HUDEP-2 (cell line): ENCODE measurements around the gene LAX1.
"Not testable (repeated sequence)": the region's sequence is repeated elsewhere in the genome, so short reads cannot be mapped to it uniquely, and the experiment has no call there.

ENCODE experiments used
- DNase-seq, 76 experiments: peaks; one replicate each; lab custom pipeline; 2025; ENCODE audit not compliant: unreplicated experiment in 76 of 76; lab: John Stamatoyannopoulos, UW

Gene LAX1

GRCh38 chr1:203765029-203765837, at the start of gene LAX1:
Gene LAX1, plus strand, starts transcription at chr1:203765183. Its CDS starts 383 bp downstream, at chr1:203765566.
- DNase-seq: no peak

GRCh38 chr1:203717120-203717519, 47.9 kb upstream of the LAX1 start:
- no peak for DNase-seq

GRCh38 chr1:203720242-203720641, 44.7 kb upstream of the LAX1 start:
- no peak for DNase-seq

- no peak for DNase-seq
These were observed 42.1 kb upstream of the LAX1 start for GRCh38 chr1:203722909-203723308.

GRCh38 chr1:203726417-203726867, 38.5 kb upstream of the LAX1 start:
- peak in 74 of 76 experiments; percentile 15 to 95 (median 71) for DNase-seq

GRCh38 chr1:203733009-203733863, 31.7 kb upstream of the LAX1 start:
- DNase-seq: peak in 1 of 76 experiments; percentile 2

- no peak for DNase-seq
These were observed 22.5 kb upstream of the LAX1 start for GRCh38 chr1:203742436-203742835.

- no peak for DNase-seq
These were observed 21.9 kb upstream of the LAX1 start for GRCh38 chr1:203743091-203743571.

- no peak for DNase-seq
These were observed 20.7 kb upstream of the LAX1 start for GRCh38 chr1:203744075-203744972.

GRCh38 chr1:203746281-203746680, 18.7 kb upstream of the LAX1 start:
- no peak for DNase-seq

- DNase-seq: no peak
These were observed 13.9 kb upstream of the LAX1 start for GRCh38 chr1:203751051-203751450.

- DNase-seq: not testable (repeated sequence)
These were observed 13.2 kb upstream of the LAX1 start for GRCh38 chr1:203751618-203752361.

GRCh38 chr1:203754455-203754864, 10.5 kb upstream of the LAX1 start:
- no peak for DNase-seq

- no peak for DNase-seq
These were observed 8.9 kb upstream of the LAX1 start for GRCh38 chr1:203756036-203756435.

- DNase-seq: not testable (repeated sequence)
These were observed 6.2 kb upstream of the LAX1 start for GRCh38 chr1:203758749-203759148.

GRCh38 chr1:203760506-203760905, 4.5 kb upstream of the LAX1 start:
- DNase-seq: no peak

GRCh38 chr1:203761958-203762357, 3.0 kb upstream of the LAX1 start:
- peak in 5 of 76 experiments; percentile 7 to 20 (median 13) for DNase-seq

GRCh38 chr1:203763505-203763904, 1.5 kb upstream of the LAX1 start:
- DNase-seq: peak in 3 of 76 experiments; percentile 6 to 18 (median 7)
